Measurements from ENCODE around the gene USP17L28.
"Not testable (repeated sequence)": the region's sequence is repeated elsewhere in the genome, so short reads cannot be mapped to it uniquely, and the experiment has no call there.

The USP17L28 gene
- 0 reads per million in 4 experiments for total RNA-seq

- not testable (repeated sequence) for DNase-seq
Measured at GRCh38 chr4:9348593-9348992, at the start of gene USP17L28. USP17L28 (plus strand) TSS chr4:9348893; CDS start chr4:9348893, 0 bp downstream.

GRCh38 chr4:9324191-9324590 is 24.5 kb upstream of the USP17L28 start:
- DNase-seq, result not testable (repeated sequence)

- DNase-seq, result not testable (repeated sequence)
Measured at GRCh38 chr4:9324865-9325264, 23.8 kb upstream of the USP17L28 start, which contains the start of gene USP17L24. USP17L24 (plus strand) TSS chr4:9325165; CDS start chr4:9325165, 0 bp downstream.

- DNase-seq, result not testable (repeated sequence)
Measured at GRCh38 chr4:9329611-9330010, 19.1 kb upstream of the USP17L28 start, which contains the start of gene USP17L25. USP17L25 (plus strand) TSS chr4:9329911; CDS start chr4:9329911, 0 bp downstream.

- DNase-seq, result not testable (repeated sequence)
Measured at GRCh38 chr4:9334358-9334757, 14.3 kb upstream of the USP17L28 start, which contains the start of gene USP17L26. USP17L26 (plus strand) TSS chr4:9334658; CDS start chr4:9334658, 0 bp downstream.

- DNase-seq, result not testable (repeated sequence)
Measured at GRCh38 chr4:9339103-9339502, 9.6 kb upstream of the USP17L28 start, which contains the start of gene USP17L5. USP17L5 (plus strand) TSS chr4:9339403; CDS start chr4:9339403, 0 bp downstream.

- not testable (repeated sequence) for DNase-seq
Measured at GRCh38 chr4:9343848-9344247, 4.8 kb upstream of the USP17L28 start, which contains the start of gene USP17L27. USP17L27 (plus strand) TSS chr4:9344148; CDS start chr4:9344148, 0 bp downstream.

GRCh38 chr4:9350866-9351265 is 2.2 kb downstream of the USP17L28 start:
- not testable (repeated sequence) for DNase-seq

- not testable (repeated sequence) for DNase-seq
Measured at GRCh38 chr4:9353338-9353737, 4.6 kb downstream of the USP17L28 start, which contains the start of gene USP17L29. USP17L29 (plus strand) TSS chr4:9353638; CDS start chr4:9353638, 0 bp downstream.

GRCh38 chr4:9362829-9363228 is 14.1 kb downstream of the USP17L28 start, which contains the start of gene USP17L30:
USP17L30 (plus strand) TSS chr4:9363129; CDS start chr4:9363129, 0 bp downstream.
- not testable (repeated sequence) for DNase-seq

- not testable (repeated sequence) for DNase-seq
Measured at GRCh38 chr4:9379881-9380280, 31.2 kb downstream of the USP17L28 start.

- DNase-seq, result not testable (repeated sequence)
Measured at GRCh38 chr4:9381012-9381534, 32.4 kb downstream of the USP17L28 start.

- no peak for DNase-seq
Measured at GRCh38 chr4:9384126-9384525, 35.4 kb downstream of the USP17L28 start.

- not testable (repeated sequence) for DNase-seq
Measured at GRCh38 chr4:9389001-9389400, 40.3 kb downstream of the USP17L28 start.
